ENCODE data around the gene KRTAP10-7.

GRCh38 chr21:44592446-44593311 lies 7.7 kb upstream of the KRTAP10-7 start, which contains the start of gene KRTAP10-6:
- TF ChIP-seq CCAR2 (IDR thresholded peaks at IDR 0.05; ENCODE audit: low read depth, low read length) (no peak), ARID4B (CRISPR knock-in tag; IDR thresholded peaks at IDR 0.05) (no peak), DNMT1 (IDR thresholded peaks at IDR 0.05) (no peak), CEBPB (tag; IDR thresholded peaks at IDR 0.05) (no peak), POLR2A (conservative IDR thresholded peaks at IDR 0.05) (no peak), FOXA1 (IDR thresholded peaks at IDR 0.05; ENCODE audit: borderline replicate concordance) (no peak), CTCF (IDR thresholded peaks at IDR 0.05 in 2 of 3, conservative IDR thresholded peaks at IDR 0.05 in 1 of 3; ENCODE audit: insufficient read depth in 2 of 3, low read depth in 1 of 3, low read length in 3 of 3) (no peak), PHF20 (IDR thresholded peaks at IDR 0.05; ENCODE audit: partially characterized antibody) (no peak), SP2 (IDR thresholded peaks at IDR 0.05; ENCODE audit: extremely low read depth, low read depth, low read length, poor library complexity, severe bottlenecking) (no peak), SPI1 (IDR thresholded peaks at IDR 0.05; ENCODE audit: borderline replicate concordance, low read depth, low read length) (no peak), TEAD2 (tag; IDR thresholded peaks at IDR 0.05) (no peak), SRF (CRISPR knock-in tag; IDR thresholded peaks at IDR 0.05) (no peak)
